Suppressor macrophage (primary cell): ENCODE measurements around the gene ATP13A5.

ENCODE experiments used
- DNase-seq, 4 experiments: peaks; one replicate each; pipeline ENCODE4 v3.0.0-alpha.2; 2020 to 2022

The ATP13A5 gene

DNA sequence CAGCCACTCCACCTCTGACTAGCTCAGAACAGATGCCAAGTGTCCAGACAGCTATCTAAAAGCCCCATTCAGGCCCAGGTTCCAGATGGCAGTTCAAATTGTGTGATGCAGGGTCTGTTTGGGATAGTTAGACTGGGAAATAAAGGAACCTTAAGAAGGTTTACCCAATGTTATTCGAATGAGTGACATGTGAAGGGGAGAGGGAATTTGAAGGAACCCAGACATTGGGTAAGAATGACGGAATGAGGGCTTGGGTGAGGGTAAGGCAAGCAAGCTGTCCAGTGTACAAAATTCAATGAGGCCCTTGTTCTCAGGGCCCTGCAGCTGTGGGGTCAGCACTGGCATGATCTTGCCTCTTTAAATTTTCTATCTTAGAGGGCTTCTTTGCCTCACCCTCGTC lies 34.1 kb downstream of the ATP13A5 start:
- no peak for DNase-seq

DNA sequence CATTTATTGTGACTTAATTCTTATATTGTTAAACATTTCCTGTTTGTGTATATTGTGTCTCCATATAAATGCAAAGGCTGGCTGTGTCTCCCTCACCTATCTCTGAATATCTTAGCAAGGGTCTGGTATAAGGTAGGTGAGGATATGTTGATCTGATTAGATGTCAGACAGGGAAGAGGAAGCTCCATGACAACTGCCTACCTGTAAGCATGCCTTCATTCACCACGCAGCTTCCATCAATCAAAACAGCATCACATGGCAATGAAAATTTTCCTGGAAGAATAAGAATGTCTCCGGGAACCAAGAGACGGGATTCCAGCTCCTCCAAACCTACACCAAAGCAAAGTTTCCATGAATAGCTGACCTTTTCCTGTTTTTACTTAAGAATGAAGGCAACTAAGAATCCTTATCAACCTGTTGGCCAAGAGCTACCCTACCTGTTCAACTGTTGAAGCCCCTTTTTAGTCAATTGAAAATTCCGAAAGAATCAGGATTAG lies 34.8 kb downstream of the ATP13A5 start:
- DNase-seq: no peak

DNA sequence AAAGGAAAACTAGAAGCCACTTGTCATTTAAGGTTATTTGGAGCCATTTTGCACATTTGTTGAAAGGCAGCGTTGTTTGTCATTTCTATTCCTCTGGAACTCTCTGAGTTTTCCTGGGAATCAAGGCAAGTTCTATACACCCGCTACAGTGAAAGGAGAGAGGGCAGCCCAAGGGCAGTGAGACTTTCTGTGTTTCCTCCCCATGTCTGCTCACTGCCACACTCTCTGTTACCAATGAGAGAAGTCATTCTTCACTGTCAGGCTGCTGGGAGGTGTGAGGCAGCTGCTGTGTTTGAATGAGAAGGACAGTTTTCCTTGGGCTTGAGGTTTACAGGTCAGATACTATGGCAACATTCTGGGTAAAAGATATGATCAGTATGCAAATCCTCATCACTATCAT lies 36.0 kb downstream of the ATP13A5 start:
- DNase-seq: no peak

DNA sequence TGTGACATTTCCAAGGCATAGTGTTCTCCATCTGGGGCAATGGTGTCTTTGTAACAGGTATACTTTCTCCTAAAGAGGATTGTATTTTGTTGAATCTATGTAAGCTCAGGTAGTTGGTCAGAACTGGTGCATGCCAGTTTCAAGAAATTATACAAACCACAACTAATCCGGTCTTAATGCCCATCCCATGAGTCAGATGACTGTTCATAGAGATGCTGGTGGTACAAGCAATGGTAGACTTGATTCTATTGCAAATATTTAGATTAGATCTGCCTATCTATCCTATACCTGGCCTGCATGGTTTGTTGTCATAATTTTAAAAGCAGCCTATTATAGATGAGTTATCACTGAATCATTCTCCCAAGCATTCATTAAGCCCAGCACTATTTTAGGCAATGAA lies 43.5 kb downstream of the ATP13A5 start:
- DNase-seq: no peak

GRCh38 chr3:193333229-193333628 lies 45.3 kb downstream of the ATP13A5 start:
- DNase-seq: no peak

DNA sequence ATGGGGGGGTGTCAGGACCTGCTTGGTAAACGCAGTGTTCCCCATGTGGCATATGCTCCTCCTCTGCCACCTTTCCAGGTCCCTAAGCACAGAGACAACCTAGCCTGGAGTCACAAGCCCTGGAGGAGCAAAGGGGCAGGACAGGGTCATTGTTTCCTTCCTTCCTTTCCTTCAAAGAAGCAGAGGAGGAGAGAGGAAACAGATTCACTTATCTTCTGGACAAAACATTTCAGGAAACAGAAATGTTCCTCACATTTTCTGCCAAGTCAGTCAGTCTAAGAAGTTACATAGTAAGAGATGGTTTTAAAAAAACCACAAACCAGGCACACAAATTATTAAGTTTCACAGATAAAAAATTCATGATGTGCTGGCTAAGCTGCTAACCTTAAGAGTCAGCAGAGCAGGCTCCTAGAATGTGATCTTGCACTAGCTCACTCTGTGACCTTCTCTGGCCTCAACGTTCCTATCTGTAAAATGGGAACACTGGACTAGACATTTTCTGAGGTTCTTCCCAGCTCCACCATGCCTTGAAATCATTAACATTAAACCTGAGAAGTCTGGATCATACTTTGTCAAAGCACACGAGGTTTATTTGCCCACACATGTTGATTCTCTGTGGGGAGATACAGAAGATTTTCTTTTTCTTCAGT lies 47.9 kb downstream of the ATP13A5 start:
- no peak for DNase-seq

DNA sequence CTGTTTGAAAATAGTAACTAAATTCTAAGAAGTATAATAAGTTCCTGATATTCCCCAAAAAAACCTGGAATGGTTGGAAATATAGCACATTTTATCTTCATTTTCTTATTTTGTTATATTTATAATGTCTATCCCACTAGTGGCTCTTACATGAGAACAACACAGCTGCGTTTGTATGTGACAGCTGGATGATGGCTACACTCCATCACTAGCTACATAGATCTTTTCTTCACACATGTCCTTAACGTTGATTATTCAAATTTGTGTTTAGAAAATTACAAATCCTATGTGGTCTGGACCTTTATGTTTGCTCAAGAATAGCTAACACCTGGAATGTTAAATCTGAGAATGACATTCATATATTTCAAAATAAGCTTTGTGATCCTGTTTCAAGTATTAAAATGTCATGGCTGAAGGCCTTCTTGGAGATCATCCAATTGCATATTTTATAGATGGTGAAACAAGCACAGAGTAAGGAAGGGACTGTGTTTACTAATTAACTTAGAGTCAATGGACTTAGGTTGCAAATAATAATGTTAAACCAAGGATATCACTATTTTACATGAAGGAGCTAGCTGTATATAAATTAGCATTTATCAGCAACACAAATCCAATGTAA lies 60.8 kb downstream of the ATP13A5 start:
- DNase-seq: no peak

- no peak for DNase-seq
These were observed 64.4 kb downstream of the ATP13A5 start for GRCh38 chr3:193314161-193314560.

DNA sequence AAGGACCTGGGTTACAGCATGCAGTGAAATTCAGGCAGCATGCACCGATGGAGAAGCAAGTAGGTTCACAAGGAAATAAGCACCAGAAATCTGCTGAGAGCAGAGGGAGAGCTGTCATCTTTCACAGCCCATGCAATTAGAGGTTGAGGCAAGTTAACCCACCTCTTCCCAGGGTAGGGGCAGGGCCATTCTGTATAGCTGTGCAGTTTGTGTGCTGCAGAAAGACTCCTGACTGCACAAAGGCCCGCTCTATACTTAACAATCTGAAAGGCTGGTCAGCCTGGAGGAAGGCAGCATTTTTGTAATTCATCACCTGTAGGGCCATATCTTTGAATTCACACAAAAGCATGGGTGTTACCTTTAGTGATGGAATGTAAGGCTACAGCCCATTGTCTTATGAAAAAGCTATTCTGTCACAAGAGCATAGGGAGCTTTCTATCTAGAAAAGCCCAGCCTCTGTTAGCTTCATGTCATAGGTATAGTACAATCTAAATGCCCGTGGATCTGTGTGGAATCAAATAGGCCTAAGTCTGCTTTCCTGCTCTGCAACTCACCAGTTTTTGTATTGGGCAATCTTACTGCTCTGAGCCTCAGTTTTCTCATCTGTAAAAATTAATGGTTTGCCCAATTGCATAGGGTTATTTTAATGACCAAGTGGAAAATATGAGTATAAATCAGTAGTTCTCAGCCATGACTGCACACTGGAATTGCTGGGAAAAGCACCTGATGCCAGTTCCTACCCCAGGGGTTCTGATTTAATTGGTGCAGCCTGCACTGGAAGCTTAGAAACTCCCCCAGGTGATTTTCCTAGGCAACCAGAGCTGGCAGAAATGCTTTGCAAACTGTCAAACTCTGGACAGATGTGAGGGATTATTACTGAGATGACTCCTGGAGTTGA lies 65.2 kb downstream of the ATP13A5 start:
- DNase-seq: no peak

- no peak for DNase-seq
These were observed 67.4 kb downstream of the ATP13A5 start for GRCh38 chr3:193310914-193311723.

DNA sequence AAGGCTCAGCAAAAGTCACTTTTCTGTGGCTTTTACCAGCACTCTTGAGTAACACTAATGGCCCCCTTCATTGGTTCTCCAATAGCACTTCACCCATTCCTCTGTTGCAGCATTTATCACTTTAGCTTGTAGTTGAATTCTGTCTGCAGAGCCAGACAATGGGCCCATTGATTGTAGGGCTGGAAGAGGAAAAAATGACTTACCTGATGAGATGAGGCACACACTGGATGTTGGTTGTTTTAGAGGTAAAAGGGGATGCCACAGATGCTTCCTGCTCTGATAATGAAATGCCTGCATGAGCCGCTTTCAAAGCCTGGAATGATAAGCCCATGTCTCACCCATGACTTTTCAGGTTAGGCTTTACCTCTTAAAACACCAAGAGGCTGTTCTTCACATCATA lies 73.2 kb downstream of the ATP13A5 start:
- DNase-seq: no peak

GRCh38 chr3:193301433-193301832 lies 77.1 kb downstream of the ATP13A5 start:
- DNase-seq: no peak

DNA sequence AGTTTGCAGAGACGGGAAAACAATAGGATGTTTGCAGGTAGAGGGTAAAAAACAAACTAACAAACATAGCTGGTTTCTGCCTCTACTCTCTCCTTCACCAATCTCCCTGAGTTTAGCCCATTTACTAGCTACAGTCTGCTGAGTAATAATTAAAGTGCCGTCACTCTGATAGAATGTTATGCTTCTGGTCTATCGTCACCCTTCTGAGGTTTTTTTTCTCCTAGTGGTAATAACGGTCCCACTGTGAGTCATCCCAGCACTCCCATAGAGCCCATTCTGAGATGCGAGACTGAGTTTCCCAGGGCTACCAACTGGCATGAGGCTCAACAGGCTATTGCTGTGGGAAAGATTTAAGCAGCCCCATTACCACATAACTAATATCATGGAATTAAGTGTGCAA lies 81.1 kb downstream of the ATP13A5 start:
- no peak for DNase-seq

GRCh38 chr3:193295985-193296384 lies 82.6 kb downstream of the ATP13A5 start:
- DNase-seq: no peak

- DNase-seq: no peak
These were observed 86.2 kb downstream of the ATP13A5 start for GRCh38 chr3:193292386-193292785.

DNA sequence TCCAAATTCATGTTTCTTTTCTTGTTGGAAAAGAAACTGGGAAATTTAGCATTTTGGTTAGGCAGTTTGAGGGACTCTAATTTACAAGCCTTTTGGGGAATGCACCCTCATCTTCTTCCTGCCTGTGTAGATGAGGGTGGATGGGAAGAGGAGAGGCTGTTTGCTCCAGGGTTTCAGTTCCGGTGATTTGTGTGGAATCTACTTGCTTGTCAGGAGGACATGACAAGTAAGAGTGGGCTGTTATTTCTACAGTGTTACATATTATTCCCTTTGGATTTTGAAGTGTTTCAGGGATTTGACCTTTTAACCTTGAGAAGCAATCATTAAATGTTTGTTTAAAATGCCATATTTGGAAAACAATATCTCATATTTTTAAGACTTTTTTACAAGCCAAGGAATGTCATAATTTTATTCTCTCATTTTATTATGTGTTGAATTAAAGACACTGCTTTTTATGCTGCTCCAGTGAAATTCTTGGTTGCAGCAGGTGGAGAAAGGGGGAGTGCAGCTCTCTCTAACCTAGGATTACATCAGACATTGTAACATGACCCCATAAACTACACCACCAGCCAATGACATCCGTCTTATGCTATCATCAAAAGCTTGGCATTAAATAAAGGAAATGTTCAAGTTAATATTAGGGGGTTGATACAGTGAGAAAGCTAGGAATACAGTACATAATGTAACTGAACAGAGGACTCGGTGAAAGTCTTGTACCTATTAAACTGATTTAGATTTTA lies 107.3 kb downstream of the ATP13A5 start:
- DNase-seq: no peak

DNA sequence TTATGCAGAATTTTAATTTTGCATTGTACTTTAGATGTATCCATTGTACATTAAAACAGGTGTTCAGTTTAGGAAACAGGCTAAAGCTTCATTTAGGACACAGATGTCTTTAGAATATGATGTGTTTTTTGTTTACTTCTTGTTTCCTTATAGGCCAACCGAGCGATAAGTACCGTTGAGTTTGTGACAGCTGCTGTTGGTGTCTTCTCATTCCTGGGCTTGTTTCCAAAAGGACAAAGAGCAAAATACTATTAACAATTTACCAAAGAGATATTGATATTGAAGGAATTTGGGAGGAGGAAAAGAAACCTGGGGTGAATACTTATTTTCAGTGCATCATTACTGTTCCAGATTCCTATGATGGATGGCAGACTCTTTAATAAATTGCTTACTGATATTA lies 108.1 kb downstream of the ATP13A5 start:
- DNase-seq: no peak

DNA sequence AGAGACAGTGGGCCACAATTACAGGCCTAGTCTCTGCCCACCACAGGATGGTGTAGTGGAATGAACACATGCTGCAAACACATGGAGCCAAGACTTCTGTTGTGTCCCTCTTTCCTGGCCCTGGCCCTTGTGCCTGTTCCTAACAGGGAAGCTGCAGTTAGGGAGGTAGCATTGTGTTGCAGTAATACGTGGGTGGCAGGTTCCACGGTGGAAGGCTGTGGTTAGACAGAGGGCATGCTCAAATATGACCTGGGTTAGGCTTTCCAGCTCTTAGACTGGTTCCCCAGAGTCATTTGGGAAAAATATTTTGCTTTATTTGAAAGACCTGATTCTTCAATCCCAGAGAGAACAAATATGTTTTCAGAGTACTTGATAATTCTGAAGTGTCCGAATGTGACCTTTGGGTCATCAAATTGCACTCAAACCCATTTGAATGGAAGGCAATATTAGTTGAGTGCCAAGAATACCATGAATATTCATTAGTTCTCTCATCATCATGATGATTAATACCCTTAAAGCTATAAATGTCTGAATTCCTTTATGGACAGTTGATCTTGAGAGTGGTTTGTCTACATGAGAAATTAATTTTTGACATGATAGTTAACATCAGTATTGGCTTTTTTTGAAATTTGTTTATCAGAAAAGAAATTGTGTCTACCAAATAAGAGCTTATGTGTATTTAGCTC lies 109.1 kb downstream of the ATP13A5 start:
- DNase-seq: no peak

DNA sequence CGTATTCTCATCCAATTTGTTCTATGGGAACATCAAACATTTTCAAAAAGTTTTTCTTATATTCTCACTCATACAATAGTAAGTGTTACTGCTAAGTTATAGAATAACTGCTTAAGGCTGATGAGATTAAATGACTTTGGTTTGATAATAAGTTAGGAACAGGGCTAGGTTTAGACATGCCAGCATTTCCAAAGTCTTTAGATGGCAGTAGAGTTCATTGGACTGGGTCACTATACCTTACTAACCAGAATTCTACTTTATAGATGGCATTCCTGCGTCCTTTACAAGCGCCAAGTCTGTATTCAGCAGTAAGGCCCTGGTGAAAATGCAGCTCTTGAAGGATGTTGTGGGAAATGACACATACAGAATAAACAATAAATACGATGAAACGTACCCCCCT lies 115.8 kb downstream of the ATP13A5 start:
- no peak for DNase-seq

DNA sequence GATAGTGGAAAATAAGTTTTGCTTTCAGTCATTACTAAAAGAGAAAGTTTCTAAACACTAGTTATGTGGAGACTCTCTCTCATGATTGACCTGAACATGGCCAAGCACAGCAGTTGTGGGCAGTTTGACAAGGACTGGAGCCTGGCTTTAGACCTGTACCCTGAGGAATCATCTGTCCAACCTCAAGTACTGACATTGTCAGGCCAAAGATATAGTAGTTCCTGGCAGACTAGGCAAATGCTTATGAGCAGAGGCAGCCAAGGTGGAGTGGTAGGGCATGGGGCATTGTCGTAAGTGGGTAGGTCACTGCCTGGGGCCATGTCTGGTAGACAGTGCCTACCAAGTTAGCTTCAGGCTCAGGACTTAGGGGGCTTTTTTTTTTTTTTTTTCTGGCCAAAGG lies 116.6 kb downstream of the ATP13A5 start:
- DNase-seq: no peak

DNA sequence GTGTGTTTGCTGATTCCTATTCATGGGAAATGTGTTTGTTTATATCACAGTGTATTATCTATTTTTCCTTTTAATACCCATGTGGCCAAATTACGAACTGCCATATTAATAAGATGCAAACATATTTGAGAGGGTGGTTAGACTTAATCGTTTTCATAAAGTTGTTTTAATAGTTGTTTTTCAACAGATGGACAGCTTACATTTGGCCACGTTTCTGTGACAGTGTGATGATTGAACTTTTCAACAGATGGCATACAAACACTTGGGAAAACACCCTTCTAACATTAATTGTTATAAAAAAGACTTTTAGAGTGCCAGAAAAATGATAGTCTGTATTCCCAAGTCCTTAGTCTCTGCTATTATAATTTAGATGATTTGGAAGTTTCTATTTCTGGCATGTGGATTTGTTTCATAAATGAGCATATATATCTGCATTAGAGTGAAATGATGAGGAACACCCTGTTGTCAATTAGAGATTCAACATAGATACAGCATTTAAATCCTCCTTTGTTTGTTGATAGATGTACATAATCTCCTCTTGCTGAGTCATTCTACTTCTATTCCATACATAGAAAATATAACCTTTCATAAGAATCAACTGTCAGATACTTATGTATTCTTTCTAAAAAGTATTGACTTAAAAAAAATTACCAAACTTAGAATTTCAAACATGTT lies 124.4 kb downstream of the ATP13A5 start:
- no peak for DNase-seq
